Stimulated activated CD8-positive, alpha-beta memory T cell treated with anti-CD3 and anti-CD28 coated beads, Interleukin-15, amount 100 ng/mL, for 1 hour (primary cell): ENCODE results near the gene TNFRSF25.
"Not testable (repeated sequence)": the region's sequence is repeated elsewhere in the genome, so short reads cannot be mapped to it uniquely, and the experiment has no call there.

Experiments
- DNase-seq: peaks from one replicate; pipeline ENCODE4 v3.0.0-alpha.2; 2020; ENCODE audit warnings: low read depth

The TNFRSF25 gene

DNA sequence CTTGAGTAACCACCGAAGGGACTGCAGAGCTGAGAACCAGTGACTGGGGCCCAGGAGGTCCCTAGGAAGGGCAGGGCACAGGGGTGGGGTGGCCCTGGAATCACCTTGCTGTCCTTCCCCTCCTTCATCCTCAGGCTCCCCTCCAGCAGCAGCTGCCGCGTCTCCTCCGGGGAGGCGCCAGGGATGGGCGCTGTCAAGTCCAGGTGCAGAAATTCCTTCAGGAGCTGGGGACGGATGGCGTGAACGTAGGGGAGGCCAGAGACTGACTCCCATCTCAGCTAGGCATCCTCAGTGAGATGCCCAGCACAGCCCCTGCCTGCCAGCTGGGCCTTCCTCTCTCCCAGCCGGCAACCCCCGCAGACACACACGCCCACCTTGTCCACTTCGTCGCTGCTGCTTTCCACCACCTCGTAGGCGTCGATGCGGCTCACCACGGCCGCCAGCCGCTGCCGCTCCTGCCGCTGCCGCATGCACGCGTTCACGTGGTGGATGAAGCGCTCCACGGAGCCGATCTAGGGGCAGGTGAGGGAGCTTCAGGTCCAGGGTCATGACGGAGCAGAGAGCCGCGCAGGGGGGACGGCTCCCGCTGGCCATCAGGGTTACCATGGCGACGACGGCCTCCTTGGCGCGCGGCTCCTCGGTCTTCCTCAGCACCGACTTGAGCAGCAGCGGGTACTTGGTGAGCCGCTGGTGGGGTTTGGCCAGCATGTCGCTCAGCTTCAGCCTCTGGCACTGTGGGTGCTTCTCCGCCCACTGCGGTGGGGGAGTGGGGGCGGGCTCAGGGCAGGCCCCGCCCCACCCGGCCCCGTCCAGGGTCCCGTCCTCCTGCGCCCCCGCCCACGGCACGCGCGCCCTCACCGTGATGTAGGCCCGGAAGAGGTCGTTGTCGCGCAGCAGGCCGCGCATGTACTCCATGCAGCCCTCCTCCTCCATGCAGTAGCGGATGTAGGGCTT is 4.4 kb upstream of the TNFRSF25 start:
- DNase-seq, result no peak

DNA sequence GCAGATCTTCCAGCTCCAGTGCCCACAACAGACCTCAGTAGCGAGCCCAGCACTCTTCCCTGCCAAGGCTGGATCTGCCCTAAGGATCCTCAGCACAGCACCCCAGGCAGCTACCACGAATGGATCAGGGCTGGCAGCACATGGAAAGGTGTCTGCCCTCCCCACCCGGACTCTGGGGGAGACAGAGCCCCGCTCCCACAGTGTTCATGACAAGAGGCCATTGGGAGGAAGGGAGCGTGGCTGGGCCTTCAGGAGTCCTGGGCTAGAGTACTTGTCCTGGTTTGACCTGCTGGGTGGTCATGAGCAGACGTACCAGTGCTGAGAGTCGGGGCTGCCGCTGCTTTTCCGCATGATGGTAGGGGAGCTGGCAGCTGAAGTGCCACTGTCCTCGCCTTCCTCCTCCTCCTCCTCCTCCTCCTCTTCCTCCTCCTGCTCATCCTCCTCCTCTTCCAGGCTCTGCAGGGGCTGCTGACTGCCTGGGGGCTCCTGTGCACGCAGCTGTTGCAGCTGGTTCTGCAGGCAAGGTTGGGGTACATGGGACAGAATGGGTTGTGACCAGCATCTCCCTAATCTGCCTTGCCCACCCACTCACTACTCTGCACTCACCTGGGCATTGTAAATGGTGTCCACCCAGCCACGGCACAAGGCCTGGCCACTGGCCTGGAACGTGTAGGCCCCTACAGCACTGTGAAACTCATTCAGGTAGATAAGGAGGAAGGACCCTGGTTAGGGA is 2.9 kb upstream of the TNFRSF25 start:
- no peak for DNase-seq

DNA sequence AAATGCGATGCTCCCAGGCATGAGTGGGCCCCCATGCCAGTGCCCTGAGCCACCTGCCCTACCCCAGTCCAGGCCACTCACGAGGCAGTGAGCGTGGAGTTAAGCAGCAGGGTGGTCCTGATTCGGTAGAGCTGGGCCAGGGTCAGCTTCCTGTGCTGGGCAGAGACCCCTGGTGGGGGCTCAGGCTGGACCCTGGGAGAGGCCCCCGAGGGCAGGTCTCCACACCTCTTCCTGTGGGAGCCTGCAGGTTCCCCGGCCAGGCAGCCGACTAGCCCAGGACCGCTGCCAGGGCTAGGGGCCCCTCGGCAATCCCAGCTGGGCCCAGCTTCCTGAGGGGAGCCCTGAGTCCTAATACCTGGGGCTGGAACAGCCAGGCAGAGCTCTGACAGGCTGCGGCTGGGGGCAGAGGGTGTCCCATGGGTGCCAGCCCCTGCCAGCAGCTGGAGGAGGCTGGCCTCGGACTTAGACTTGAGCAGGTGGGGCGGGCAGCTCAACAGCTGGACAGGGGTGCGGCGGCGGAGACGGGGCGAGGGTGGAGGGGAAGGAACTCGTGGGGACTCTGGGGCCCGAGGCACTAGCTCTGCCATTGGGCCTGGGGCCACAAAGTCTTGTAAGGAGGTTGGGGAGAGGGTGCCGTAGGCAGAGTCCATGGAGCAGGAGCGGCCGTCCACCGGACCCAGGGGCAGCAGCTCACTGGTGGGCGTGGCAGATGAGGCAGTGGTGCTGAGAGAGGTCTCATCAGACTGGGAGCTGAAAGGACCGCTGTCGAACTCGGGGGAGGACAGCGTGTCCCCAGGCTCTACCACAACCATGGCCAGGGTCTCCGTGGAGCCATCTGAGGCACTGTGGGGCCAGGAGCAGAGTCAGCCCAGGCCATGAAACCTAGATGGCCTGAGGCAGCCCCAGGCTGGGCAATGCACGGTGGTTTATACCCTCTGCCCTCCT is 2.0 kb upstream of the TNFRSF25 start:
- DNase-seq, result no peak

DNA sequence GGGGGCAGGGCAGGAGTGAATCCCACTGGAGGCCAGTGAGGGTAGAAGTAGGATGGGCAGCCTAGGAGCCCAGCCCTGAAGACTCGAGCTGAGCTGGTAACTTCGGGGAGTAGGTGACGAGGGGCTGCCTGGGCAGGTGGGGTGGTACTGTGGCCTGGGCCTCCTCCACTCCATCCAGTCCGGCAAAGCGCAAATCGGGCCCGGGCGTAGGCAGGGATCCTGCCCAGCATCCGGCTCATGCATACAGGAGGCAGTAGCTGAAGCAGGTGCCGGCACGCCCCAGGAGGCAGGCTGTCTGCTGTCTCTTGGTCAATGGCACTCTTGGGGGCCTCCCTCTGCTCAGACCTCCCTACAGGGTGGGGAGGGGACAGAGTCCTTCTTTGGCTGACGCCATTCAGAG is 1.3 kb upstream of the TNFRSF25 start:
- no peak for DNase-seq

DNA sequence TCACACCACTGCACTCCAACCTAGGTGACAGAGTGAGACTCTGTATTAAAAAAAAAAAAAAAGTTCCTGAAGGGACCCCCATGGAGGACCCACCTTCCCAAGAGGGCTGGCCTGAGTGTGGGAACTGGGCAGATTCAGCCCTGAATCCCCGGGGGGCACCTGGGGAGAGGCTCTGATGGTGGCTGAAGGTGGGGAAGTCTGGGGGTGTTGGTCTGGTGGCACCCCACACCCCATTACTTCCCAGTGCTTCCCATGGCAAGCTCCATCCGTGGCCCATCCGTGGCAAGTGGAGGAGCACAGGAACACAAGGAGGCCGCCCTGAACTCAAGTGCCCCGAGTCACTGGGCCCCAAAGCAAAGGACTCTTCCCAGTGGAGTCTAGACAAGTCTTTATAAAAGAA is 778 bp upstream of the TNFRSF25 start:
- no peak for DNase-seq

DNA sequence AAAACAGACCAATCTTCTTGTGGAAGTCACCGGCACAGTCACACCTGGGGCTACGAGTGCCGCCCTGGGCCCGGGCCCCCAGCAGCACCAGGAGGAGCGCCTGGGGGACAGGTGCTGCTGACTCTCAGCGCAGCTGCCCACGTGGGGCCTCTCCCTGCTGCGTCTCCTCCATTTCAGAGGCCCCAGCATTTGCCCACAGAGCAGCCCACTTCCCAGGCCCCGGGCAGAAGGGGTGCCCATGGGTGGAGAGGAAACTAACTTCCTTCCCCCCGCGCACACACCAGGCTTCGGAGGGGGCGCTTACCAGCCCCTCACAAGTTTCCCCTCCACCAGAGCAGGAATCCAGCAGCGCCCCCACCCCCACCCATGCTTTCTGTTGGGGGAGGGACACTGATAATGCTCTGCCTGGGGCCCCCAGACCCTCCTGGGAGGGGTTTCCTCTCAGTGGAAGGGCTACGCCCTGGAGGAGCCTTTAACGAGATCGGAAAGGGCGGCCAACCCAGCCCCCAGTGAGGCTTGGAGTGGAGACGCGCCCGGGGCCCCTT is 440 bp downstream of the TNFRSF25 start:
- DNase-seq, result no peak

DNA sequence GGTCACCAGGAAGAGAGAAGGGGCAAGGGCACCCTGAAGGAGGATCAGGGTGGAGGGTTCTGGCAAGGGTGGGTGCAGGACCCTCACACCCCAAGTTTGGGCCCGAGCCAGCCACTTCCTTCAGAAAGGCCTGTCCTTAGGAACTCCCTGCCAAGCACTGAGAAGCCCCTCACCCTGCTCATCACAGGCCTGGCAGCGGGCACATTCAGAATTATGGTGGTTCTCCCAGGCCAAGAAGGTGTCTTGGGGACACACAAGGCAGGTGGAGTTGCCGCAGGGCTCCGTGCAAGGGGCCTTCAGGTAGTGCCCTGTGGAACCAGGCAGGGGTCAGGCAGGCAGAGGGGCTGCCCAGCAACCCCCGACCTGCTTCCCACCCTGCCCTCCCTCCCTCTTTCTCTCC is 1.1 kb downstream of the TNFRSF25 start:
- DNase-seq, result no peak

DNA sequence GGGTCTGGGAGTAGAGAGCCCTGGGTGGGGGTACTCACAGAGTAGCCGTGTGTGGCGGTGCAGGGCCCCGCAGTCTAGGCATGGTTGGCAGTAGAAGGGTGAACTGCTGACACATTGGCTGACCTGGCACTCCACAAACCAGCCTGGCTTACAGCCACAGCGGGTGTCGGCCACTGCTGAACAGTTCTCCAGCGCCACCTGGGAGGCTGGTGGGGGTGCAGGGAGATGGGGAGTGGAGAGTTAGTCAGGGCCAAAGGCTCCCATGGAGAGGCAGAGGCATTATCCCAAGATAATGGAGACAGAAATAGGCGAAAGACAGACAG is 1.5 kb downstream of the TNFRSF25 start:
- DNase-seq, result no peak

DNA sequence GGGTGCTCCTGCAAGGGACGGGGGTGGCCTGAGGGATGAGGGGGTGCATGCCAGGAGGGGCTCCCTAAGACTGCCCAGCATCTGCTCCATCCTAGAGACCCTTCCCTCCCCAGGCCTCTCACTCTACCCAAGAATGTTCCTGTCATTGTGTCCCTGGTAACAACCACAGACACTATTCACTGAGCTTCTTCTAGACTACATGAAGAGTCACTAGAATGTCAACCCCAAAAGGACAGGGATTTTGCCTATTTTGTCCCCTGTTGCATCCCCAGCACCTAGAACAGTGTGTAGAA is 2.9 kb downstream of the TNFRSF25 start:
- DNase-seq, result no peak

DNA sequence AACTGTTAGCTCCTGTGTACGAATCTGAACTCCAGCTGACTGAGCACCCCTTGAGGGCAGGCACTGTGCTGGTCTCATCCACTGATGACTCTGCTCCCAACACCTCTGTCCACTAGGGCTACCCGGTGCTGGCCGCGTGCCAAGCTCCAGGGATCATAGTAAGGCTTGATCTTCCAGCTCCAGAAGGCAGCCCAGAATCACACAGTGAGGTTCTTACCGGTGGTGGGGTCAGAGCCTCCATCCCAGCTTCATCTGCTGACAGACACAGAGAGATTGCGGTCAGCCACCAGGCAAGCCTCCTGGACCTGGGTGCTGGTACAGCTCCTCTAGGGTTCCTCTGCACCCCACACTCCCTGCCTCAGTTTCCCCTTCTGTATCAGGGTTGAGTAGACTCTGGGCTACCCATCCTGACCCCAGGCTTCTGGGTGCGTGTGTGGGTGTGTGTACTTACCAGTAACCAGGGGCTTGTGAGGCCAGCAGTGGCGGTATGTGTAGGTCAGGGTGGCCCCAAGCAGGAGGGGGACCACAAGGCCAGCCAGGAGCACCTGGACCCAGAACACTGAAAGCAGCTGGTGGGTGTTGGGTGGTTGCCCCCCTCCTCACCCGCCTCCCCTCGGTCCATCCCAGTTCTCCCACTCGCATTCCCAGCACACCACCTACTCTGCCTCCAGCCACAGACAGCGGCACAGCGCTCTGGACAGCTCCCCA is 3.4 kb downstream of the TNFRSF25 start:
- DNase-seq, result no peak

DNA sequence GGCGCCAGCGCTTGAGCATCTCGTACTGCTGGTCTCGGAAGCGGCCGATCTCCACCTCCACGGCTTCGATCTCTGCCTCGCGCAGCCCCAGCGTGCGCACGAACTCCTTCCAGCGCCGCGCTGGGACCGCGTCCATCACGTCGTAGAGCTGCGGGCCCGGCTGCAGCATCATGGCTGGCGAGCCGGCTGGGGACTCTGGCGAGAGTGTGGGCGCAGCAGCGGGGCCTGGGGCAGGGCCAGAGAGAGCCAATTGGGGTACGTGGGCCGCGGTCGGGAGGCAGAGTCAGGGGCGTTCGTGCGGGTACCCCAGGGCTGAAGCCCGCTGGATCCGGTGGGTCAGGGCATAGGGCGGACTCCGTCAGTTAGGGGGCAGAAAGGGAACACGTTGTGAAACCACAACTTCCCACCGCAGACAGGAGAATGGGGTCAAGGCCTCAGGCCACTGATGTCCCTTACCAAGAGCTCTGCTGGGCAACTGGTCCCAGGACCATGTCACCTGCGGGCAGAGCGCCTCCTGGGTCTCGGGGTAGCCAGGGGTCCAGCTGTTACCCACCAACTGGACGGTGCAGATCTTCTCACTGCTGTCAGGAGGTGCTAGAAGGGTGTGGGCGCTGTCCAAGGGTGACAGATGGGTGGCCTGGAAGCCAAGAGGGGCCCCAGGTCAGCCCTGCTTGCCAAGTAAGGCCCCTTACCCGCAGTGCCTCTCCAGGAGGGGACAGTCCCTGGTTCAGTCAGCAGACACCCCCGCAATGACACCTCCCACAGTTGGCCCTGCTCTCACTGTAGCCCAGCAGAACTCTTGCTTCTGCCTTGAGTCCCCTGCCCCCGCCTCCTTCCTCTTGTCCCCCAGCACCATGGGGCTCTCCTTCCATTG is 4.2 kb downstream of the TNFRSF25 start:
- DNase-seq, result no peak

DNA sequence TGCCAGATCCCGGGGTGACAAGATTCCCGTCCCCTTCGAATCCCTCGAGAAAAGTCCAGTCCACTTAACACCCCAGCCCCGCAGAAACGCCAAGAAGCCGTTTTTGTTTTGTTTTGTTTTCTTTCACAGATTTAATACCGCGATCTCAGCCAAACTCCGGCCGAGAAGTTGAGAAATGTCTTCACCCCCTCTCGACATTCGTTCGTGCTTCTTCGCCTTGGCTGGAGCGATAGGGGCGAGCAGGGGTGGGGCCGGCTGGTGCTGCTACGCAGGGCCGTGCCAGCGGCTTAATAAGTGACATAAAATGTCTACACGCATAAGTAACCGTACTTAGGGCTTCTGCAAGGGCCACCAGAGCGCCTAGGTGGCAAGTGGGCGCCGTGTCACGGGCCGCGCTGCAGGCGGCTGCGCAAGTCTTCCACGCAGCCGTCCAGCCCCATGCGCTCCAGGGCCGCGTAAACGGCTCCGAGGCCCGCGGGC is 4.9 kb downstream of the TNFRSF25 start:
- DNase-seq, result no peak

DNA sequence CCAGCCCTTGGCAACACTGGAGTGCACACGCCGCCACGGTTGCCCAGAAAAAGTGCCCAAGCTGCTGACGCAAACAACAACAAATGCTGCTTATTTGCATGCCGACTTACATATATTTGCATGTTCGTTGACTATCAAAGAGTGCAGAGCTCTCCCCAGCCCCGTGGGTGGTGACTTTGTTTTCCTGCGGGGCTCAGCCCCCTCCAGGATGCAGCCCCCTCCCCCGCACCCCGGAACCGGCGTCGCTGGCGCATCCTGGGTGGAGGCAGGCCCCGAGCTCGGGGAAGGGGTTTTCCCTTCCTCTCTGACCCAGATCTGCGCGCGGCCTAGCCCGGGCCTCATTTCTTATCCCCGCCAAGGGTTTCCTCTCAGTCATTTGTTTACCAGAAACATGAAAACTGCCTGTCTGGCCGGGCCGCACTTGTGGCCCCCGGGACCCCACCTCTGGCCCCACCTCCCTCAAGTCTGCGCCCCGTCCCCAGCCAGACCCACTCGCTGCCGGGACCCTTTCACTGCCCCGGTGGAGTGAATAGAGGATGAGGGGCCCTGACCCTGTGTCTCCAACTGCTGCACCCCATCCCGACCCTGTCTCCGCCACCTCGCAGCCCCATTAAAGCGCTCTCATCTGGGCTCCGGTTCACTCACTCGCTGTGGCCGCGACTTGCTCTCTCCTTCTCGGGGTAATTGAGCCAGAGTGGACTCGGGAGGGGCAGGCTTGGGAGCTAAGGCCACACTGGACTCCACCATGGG is 5.5 kb downstream of the TNFRSF25 start:
- DNase-seq, result peak; percentile 55

DNA sequence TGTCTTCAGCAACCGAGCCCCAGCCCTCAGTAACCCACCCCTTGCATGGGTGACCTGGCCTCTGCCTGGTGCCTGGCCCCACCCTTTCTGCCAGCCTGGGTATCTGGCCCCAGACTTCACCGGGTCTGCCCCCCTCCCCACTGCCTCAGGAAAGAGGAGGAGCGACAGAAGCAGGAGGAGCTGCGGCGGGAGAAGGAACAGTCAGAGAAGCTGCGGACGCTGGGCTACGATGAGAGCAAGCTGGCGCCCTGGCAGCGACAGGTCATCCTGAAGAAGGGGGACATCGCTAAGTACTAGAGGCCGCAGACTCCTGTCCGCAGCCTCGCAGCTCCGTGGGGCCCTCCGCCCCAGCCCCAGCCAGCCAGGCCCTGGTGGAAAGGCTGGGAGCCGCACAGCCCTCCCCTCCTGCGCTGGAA is 6.1 kb downstream of the TNFRSF25 start:
- no peak for DNase-seq

DNA sequence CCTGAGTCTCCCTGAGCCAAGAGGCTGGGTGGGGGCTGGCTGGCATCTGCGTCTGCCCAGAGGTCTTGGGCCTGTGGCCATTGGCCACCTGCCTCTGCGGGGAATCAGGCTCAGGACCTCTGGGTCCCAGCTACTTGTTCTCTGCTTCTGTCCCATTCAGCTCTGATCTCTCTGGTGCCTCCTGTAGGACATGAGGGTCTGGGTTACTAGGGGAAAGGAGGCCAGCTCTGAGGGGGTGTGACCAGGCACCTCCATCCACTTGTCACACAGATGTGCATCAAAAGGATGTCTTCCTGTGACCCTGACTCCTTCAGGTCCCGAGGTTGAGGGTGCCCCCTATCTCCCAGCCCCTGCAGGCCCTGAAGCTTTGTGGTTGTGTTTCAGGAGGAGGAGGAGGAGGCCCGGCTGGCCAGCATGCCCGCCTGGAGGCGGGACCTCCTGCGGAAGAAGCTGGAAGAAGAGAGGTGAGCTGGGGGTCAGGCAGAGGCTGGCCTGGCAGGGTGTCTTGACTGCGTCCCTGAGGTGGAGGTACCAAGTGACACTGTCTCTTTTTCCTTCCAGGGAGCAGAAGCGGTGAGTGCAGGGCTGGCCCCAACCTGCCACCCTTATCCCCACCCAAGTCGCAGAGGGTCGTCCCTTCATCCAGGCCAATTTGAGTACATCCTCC is 9.0 kb downstream of the TNFRSF25 start:
- DNase-seq, result no peak

DNA sequence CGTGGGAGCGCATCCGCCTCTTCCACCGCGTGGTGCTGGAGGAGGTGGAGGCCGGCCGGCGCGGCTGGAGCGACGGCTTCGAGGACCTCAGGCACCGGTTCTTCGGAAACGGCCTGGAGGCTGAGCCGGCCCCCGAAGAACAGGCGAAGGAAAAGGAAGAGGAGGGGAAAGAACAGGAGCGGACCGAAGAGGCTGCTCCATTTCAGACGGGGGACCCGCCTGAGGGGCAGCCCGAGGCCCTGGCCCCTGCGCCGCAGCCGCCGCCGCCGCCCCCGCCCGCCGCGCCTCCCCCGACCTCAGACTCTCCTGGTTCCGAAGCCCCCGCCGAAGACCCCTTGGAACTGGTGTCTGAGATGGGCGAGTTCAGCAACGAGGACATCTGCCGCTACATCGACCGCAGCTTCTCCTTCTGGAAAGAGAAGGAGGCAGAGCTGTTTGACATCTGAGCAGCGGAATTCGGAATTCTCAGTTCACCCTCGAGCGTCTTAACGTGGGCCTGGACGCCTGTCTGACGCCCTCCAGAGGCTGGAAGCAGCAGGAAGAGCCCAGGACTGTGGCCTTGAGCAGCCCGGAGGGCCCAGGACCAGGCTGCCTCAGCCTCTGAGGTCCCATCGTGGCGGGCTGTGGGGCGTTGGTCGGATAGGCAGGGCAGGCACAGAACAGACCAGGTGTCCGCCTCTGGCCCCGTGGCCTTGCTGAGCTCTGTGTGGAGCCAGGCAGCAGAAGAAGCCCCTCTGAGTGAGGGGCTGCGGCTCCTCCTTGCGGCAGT is 10.0 kb downstream of the TNFRSF25 start:
- DNase-seq, result not testable (repeated sequence)

DNA sequence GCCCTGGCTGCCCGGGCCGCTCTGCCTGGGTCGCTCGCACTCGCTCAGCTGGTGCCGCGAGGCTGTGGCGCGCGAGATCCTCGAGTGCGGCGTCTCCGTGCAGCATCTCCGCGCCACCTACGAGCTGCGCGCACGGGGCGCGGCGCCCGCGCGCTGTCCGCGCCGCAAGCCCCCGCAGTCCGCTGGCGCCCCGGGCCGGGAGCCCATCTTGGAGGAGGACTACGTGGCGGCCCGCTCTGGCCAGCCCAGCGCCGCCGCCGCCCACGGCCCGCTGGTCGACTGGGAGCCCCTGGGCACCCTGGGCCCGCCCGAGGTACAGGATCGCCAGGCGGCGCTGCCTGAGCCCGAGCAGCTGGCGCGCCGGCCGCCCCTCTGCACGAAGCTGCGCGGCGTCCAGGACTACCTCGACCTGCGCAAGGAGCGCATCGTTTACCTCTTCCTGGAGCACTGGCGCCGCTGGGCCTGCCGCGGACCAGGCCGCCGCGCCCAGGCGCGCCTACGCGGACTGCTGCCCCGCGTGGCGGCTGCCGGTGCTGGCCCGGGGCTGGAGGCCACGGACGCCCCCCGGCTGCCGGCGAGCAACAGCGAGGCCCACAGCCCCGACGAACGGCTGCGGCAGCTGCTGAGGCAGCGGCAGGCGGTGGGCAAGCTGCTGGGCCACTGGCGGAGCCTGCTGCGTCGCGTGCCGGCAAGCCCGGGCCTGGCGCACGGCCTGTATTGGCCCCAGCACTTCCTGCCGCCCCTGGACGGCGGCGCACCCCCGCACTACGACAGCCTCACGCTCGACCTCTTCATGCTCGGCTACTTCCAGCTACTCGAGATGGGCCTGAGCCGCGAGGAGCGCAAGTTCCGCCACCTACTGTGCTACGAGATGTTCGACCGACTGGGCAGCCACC is 10.9 kb downstream of the TNFRSF25 start:
- DNase-seq, result no peak
